Measurements from ENCODE around the gene CACNA2D3.
"Not testable (repeated sequence)": the region's sequence is repeated elsewhere in the genome, so short reads cannot be mapped to it uniquely, and the experiment has no call there.

CACNA2D3 gene

GRCh38 chr3:54384279-54384678 is 261.9 kb downstream of the CACNA2D3 start:
- DNase-seq = no peak

GRCh38 chr3:54390582-54390981 is 268.2 kb downstream of the CACNA2D3 start:
- no peak for DNase-seq

GRCh38 chr3:54393150-54393549 is 270.8 kb downstream of the CACNA2D3 start:
- no peak for DNase-seq

- DNase-seq = no peak
Measured at GRCh38 chr3:54408328-54408727, 286.0 kb downstream of the CACNA2D3 start.

GRCh38 chr3:54421943-54422342 is 299.6 kb downstream of the CACNA2D3 start:
- no peak for DNase-seq

GRCh38 chr3:54424292-54424691 is 301.9 kb downstream of the CACNA2D3 start:
- DNase-seq = no peak

- no peak for DNase-seq
Measured at GRCh38 chr3:54426381-54426780, 304.0 kb downstream of the CACNA2D3 start.

- DNase-seq = no peak
Measured at GRCh38 chr3:54427501-54427900, 305.1 kb downstream of the CACNA2D3 start.

GRCh38 chr3:54427941-54428871 is 305.9 kb downstream of the CACNA2D3 start:
- no peak for DNase-seq

GRCh38 chr3:54432975-54433374 is 310.6 kb downstream of the CACNA2D3 start:
- no peak for DNase-seq

GRCh38 chr3:54433846-54434245 is 311.5 kb downstream of the CACNA2D3 start:
- DNase-seq = no peak

- DNase-seq = no peak
Measured at GRCh38 chr3:54434756-54435155, 312.4 kb downstream of the CACNA2D3 start.

GRCh38 chr3:54437271-54437670 is 314.9 kb downstream of the CACNA2D3 start:
- DNase-seq = no peak

- DNase-seq = no peak
Measured at GRCh38 chr3:54443561-54444161, 321.3 kb downstream of the CACNA2D3 start.

- DNase-seq = no peak
Measured at GRCh38 chr3:54445630-54446029, 323.3 kb downstream of the CACNA2D3 start.

- DNase-seq = no peak
Measured at GRCh38 chr3:54447427-54447826, 325.1 kb downstream of the CACNA2D3 start.

- DNase-seq = no peak
Measured at GRCh38 chr3:54454806-54455205, 332.5 kb downstream of the CACNA2D3 start.

- no peak for DNase-seq
Measured at GRCh38 chr3:54458357-54458756, 336.0 kb downstream of the CACNA2D3 start.

GRCh38 chr3:54464554-54464953 is 342.2 kb downstream of the CACNA2D3 start:
- not testable (repeated sequence) for DNase-seq

GRCh38 chr3:54476891-54477290 is 354.5 kb downstream of the CACNA2D3 start:
- no peak for DNase-seq

- no peak for DNase-seq
Measured at GRCh38 chr3:54481606-54482365, 359.4 kb downstream of the CACNA2D3 start.

- DNase-seq = no peak
Measured at GRCh38 chr3:54484334-54484733, 362.0 kb downstream of the CACNA2D3 start.

GRCh38 chr3:54486317-54486716 is 364.0 kb downstream of the CACNA2D3 start:
- DNase-seq = no peak

GRCh38 chr3:54488297-54488696 is 365.9 kb downstream of the CACNA2D3 start:
- DNase-seq = no peak
